Thyroid gland (tissue), 4 donors: Measurements from ENCODE around the gene ANKRD33B. TPM values are rescaled to one million over a fixed set of nuclear protein-coding genes. Genes with fewer than 3 reads are reported as not detected.

Source experiments
- DNase-seq, 2 donors: peaks; one replicate each; pipeline ENCODE4 v3.0.0-alpha.2; 2019
- H3K27ac ChIP-seq, 3 donors: fragments of 200-600 bp; sonication (generic); 1 replicate in 2 of 3; 2 replicates in 1 of 3; pipeline ENCODE4 v1.5.1; 2016 to 2019; ENCODE audit warnings: mild to moderate bottlenecking in 1 of 3, moderate library complexity in 1 of 3
- H3K27me3 ChIP-seq: fragments of 200-600 bp; sonication (generic); one replicate; pipeline ENCODE4 v1.5.1; 2019
- H3K36me3 ChIP-seq, 2 donors: fragments of 200-600 bp; sonication (generic); one replicate each; pipeline ENCODE4 v1.5.1; 2016 to 2019
- H3K4me1 ChIP-seq, 2 donors: fragments of 200-600 bp; sonication (generic); one replicate each; pipeline ENCODE4 v1.5.1; 2017 to 2019
- H3K4me3 ChIP-seq, 3 donors: fragments of 200-600 bp; sonication (generic); replicated peaks in 1 of 3; 1 replicate in 2 of 3; 2 replicates in 1 of 3; pipeline ENCODE4 v1.5.1; 2016; ENCODE audit warnings: mild to moderate bottlenecking in 1 of 3
- H3K9me3 ChIP-seq: fragments of 200-600 bp; sonication (generic); one replicate; pipeline ENCODE4 v1.5.1; 2017
- POLR2A ChIP-seq, 2 donors: fragments of 450-650 bp; IDR thresholded peaks; one replicate each; pipeline ENCODE4 v1.6.1; 2017; ENCODE audit warnings: antibody characterized with exemption in 2 of 2, mild to moderate bottlenecking in 2 of 2, moderate library complexity in 1 of 2
- WGBS, 2 donors: methylation state at CpG; one replicate each; pipeline ENCODE4 v1.1.5; 2017; 5-methylcytosine and 5-hydroxymethylcytosine counted together
- intact Hi-C: fragments of 100-400 bp; cut with DNase I; formaldehyde crosslinking; loops from one replicate; pipeline ENCODE4 v1.15.1; 2023
- total RNA-seq, 4 donors: library from RNA; depleted of rRNA; stranded (reverse); fragments of >200 nt; gene quantifications; one replicate each; pipeline ENCODE4 v1.2.3, GENCODE V29; 2016
- TF ChIP-seq, protein P1 (sequence below), 6 experiments: fragments of 200-600 bp in 3 of 6; fragments of 450-650 bp in 3 of 6; sonication (generic) in 3 of 6; IDR thresholded peaks; one replicate each; pipeline ENCODE4 v1.5.1; 2016 to 2019; ENCODE audit warnings: antibody characterized with exemption in 6 of 6, mild to moderate bottlenecking in 2 of 6, inconsistent platforms in 1 of 6, moderate library complexity in 1 of 6

Gene ANKRD33B
- total RNA-seq, 4 donors from 2014 or later: 0.67 to 1.6 (median 1.1) TPM

- H3K27ac ChIP-seq: peak overlapping the region in 2 of 3 donors; percentile 42 to 84
- H3K4me3 ChIP-seq: no peak overlapping the region
- no peak for TF ChIP-seq POLR2A (IDR thresholded peaks at IDR 0.05)
- TF ChIP-seq, protein P1, sequence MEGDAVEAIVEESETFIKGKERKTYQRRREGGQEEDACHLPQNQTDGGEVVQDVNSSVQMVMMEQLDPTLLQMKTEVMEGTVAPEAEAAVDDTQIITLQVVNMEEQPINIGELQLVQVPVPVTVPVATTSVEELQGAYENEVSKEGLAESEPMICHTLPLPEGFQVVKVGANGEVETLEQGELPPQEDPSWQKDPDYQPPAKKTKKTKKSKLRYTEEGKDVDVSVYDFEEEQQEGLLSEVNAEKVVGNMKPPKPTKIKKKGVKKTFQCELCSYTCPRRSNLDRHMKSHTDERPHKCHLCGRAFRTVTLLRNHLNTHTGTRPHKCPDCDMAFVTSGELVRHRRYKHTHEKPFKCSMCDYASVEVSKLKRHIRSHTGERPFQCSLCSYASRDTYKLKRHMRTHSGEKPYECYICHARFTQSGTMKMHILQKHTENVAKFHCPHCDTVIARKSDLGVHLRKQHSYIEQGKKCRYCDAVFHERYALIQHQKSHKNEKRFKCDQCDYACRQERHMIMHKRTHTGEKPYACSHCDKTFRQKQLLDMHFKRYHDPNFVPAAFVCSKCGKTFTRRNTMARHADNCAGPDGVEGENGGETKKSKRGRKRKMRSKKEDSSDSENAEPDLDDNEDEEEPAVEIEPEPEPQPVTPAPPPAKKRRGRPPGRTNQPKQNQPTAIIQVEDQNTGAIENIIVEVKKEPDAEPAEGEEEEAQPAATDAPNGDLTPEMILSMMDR (IDR thresholded peaks at IDR 0.05): no peak
- intact Hi-C loops: no loop called here
- H3K27me3 ChIP-seq: no peaks in the 10 kb centered on the region
- H3K4me1 ChIP-seq: peaks cover 26 to 41% of the 10 kb centered on the region in 2 donors
- 76 to 87% methylated on average over 7 of the region's 7 CpGs for WGBS, 2 donors
- H3K9me3 ChIP-seq: no peaks in the 10 kb centered on the region
- no peaks in the 10 kb centered on the region for H3K36me3 ChIP-seq
- no peak for DNase-seq
These were observed 132.1 kb downstream of the ANKRD33B start for GRCh38 chr5:10695759-10696543.

DNA sequence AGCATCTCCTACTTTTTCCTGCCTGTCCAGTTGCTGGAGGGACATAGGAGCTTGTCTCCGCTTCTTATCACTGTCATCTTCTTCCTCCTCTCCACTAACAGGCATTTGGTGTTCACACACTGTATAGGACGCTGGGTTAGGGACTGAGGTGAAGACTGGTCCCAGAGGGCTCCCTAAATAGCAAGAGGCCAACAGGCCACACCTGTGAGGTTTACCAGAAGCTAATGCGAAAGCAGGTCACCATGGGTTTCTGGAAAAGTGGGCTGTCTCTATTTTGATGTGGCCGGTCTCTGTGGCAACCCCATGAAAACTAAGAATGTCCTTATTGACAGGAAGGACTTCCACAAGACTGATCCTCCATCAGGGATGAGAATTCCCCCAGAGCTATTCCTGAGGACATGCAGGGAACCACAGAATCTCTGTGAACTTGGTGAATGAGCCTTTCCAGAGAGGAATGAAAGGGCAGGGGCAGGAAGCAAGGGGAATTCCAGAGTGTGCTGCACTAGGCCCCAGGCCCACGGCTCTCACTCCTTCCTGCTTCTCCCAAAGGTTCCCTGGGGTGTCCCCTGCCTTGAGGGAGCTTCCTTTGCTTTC lies 135.5 kb downstream of the ANKRD33B start:
- Histone ChIP-seq H3K4me3 (no peak overlapping the region), H3K9me3 (no peaks in the 10 kb centered on the region), H3K4me1 (peaks cover 58 to 70% of the 10 kb centered on the region in 2 donors), H3K27ac (peak overlapping the region; percentile 66 to 97 (median 91)), H3K36me3 (no peaks in the 10 kb centered on the region), H3K27me3 (no peaks in the 10 kb centered on the region)
- no peak for DNase-seq
- TF ChIP-seq, protein P1 (IDR thresholded peaks at IDR 0.05): no peak
- no peak for TF ChIP-seq POLR2A (IDR thresholded peaks at IDR 0.05)
- intact Hi-C loops: no loop called here
- WGBS, 2 donors: 77 to 86% methylated on average over 5 of the region's 5 CpGs

DNA sequence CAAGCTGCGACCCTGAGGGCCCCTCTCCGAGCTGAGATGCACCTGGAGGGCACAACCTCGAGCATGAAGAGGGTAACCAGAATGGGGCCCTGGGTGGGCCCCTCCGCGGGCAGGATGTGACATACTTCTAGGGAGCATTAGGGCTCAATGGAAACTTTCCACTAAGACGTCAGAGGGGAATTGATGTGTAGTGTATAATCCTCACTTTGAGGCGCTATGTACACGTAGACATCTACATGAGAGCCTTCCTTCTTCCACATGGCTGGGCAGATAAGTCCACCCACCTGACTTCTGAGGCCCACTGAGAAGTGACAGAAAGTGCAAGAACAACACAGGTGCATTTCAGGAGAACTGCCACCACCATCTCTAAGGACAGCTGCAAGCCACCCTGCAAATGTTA lies 136.1 kb downstream of the ANKRD33B start:
- TF ChIP-seq, protein P1 (IDR thresholded peaks at IDR 0.05): no peak
- TF ChIP-seq POLR2A (IDR thresholded peaks at IDR 0.05): peak in 1 of 2 donors; percentile 54
- peak; percentile 45 to 49 for DNase-seq
- Histone ChIP-seq H3K27ac (peak overlapping the region; percentile 86 to 97 (median 91)), H3K4me3 (no peak overlapping the region), H3K36me3 (no peaks in the 10 kb centered on the region), H3K4me1 (peaks cover 64 to 76% of the 10 kb centered on the region in 2 donors), H3K9me3 (no peaks in the 10 kb centered on the region), H3K27me3 (no peaks in the 10 kb centered on the region)
- intact Hi-C loops: no loop called here
- 33 to 52% methylated on average over 8 of the region's 8 CpGs for WGBS, 2 donors

- intact Hi-C loops: no loop called here
- no peak for DNase-seq
- peaks cover 61 to 71% of the 10 kb centered on the region in 2 donors for H3K4me1 ChIP-seq
- H3K27ac ChIP-seq: peak overlapping the region; percentile 86 to 97 (median 91)
- 92 to 94% methylated on average over 7 of the region's 7 CpGs for WGBS, 2 donors
- no peaks in the 10 kb centered on the region for H3K9me3 ChIP-seq
- no peaks in the 10 kb centered on the region for H3K27me3 ChIP-seq
- no peak overlapping the region for H3K4me3 ChIP-seq
- no peak for TF ChIP-seq POLR2A (IDR thresholded peaks at IDR 0.05)
- TF ChIP-seq, protein P1 (IDR thresholded peaks at IDR 0.05): no peak
- H3K36me3 ChIP-seq: no peaks in the 10 kb centered on the region
These were observed 136.6 kb downstream of the ANKRD33B start for GRCh38 chr5:10700516-10700915.

- peaks cover 58 to 63% of the 10 kb centered on the region in 2 donors for H3K4me1 ChIP-seq
- H3K36me3 ChIP-seq: no peaks in the 10 kb centered on the region
- intact Hi-C loops: no loop called here
- H3K4me3 ChIP-seq: no peak overlapping the region
- no peaks in the 10 kb centered on the region for H3K27me3 ChIP-seq
- H3K9me3 ChIP-seq: no peaks in the 10 kb centered on the region
- TF ChIP-seq POLR2A (IDR thresholded peaks at IDR 0.05): no peak
- TF ChIP-seq, protein P1 (IDR thresholded peaks at IDR 0.05): peak; percentile 27 to 67 (median 50)
- DNase-seq: peak; percentile 29 to 43
- 19 to 24% methylated on average over 6 of the region's 6 CpGs for WGBS, 2 donors
- H3K27ac ChIP-seq: peak overlapping the region; percentile 86 to 97 (median 91)
These were observed 137.7 kb downstream of the ANKRD33B start for GRCh38 chr5:10701567-10702039.
